Measurements from ENCODE around the gene CD9.
A peak's percentile ranks its signal among the peaks of the same experiment; 100 is the strongest.

The CD9 gene

DNA sequence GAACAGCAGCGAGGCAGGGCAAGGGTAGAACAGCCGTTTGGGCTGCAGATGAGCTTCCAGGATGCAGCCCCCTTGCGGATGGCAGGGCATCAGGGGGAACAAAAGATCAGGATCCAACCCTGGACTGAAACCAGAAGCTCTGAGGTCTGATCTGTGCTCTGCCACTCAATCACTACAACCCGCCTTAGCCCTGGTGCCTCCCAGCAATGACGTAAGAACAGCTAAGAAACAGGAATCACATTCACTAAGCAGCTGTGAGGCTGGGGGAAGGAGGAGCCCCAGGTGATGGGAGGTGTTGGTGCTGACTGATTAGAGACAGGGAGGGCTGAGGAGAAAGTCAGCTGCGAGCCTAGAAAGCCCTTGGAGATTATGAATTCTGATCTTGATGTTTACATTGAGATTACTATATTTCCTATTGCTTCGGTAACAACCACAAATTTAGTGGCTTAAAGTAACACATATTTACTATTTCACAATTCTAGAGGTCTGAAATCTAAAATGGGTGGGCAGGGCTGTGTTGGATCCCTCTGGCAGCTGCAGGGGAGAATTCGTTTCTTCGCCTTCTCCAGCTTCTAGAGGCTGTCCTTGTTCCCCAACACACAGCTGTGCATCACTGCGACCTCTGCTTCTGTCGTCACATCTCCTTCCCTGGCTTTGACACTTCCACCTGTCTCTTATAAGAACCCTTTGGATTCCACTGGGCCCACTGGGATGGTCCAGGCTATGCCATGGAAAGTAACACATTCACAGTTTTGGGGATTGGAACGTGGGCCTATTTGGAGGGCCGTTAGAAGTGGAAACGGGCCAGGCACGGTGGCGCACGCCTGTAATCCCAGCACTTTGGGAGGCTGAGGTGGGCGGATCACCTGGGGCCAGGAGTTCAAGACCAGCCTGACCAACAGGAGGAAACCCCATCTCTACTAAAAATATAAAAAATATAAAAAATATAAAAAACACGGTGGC, 6.1 kb upstream of the CD9 start (continued):
- TF ChIP-seq, protein P1, sequence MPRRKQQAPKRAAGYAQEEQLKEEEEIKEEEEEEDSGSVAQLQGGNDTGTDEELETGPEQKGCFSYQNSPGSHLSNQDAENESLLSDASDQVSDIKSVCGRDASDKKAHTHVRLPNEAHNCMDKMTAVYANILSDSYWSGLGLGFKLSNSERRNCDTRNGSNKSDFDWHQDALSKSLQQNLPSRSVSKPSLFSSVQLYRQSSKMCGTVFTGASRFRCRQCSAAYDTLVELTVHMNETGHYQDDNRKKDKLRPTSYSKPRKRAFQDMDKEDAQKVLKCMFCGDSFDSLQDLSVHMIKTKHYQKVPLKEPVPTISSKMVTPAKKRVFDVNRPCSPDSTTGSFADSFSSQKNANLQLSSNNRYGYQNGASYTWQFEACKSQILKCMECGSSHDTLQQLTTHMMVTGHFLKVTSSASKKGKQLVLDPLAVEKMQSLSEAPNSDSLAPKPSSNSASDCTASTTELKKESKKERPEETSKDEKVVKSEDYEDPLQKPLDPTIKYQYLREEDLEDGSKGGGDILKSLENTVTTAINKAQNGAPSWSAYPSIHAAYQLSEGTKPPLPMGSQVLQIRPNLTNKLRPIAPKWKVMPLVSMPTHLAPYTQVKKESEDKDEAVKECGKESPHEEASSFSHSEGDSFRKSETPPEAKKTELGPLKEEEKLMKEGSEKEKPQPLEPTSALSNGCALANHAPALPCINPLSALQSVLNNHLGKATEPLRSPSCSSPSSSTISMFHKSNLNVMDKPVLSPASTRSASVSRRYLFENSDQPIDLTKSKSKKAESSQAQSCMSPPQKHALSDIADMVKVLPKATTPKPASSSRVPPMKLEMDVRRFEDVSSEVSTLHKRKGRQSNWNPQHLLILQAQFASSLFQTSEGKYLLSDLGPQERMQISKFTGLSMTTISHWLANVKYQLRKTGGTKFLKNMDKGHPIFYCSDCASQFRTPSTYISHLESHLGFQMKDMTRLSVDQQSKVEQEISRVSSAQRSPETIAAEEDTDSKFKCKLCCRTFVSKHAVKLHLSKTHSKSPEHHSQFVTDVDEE (CRISPR knock-in tag; IDR thresholded peaks at IDR 0.05): no peak
- TF ChIP-seq ESRRG (CRISPR knock-in tag; IDR thresholded peaks at IDR 0.05): no peak
- no peak for TF ChIP-seq ZFP30 (CRISPR knock-in tag; IDR thresholded peaks at IDR 0.05)
- no peak for TF ChIP-seq POU6F1 (CRISPR knock-in tag; IDR thresholded peaks at IDR 0.05; ENCODE audit: borderline replicate concordance, low read depth)
- no peak for TF ChIP-seq CSDC2 (CRISPR knock-in tag; IDR thresholded peaks at IDR 0.05)
- no peak for TF ChIP-seq ZNF70 (CRISPR knock-in tag; IDR thresholded peaks at IDR 0.05)
- no peak for TF ChIP-seq PPARA (CRISPR knock-in tag; IDR thresholded peaks at IDR 0.05; ENCODE audit: borderline replicate concordance)
- TF ChIP-seq, protein P2, sequence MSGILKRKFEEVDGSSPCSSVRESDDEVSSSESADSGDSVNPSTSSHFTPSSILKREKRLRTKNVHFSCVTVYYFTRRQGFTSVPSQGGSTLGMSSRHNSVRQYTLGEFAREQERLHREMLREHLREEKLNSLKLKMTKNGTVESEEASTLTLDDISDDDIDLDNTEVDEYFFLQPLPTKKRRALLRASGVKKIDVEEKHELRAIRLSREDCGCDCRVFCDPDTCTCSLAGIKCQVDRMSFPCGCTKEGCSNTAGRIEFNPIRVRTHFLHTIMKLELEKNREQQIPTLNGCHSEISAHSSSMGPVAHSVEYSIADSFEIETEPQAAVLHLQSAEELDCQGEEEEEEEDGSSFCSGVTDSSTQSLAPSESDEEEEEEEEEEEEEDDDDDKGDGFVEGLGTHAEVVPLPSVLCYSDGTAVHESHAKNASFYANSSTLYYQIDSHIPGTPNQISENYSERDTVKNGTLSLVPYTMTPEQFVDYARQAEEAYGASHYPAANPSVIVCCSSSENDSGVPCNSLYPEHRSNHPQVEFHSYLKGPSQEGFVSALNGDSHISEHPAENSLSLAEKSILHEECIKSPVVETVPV (CRISPR knock-in tag; IDR thresholded peaks at IDR 0.05): no peak

DNA sequence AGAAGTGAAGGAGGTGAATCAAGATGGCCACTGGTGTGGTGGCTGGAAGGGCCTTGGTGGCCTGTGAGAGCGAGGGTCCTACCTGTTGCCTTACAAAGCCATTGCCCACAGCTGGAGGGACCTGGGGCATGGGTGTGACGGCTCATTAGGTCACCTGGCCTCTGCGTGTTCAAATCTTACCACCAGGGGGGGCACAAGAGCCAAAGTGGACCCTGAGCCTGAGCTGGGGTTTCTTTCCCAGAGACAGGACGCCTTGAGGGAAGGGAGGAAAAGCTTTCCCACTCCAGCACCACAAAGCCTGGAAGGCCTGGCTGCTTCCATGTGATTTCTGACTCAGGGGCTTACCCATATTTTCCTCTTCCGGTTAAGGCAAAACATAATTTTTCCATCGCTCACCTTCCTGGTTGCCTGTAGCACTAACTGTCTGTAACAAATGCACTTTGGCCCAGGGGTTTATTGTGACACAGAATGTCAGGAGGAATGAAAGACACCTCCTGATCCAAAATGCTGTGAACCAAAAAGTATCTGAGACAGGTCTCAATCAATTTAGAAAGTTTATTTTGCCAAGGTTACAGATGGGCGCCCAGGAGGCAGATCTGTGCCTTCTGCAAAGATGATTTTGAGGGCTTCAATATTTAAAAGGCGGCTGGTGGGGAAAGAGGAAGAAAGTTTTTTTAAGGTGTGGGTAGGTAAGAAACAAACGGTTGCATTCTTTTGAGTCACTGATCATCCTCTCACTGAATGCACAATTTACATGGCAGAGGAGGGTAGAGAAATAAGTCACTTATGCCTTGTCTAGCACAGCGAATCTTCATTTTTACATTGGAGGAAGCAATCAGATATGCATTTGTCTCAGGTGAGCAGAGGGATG, 4.3 kb upstream of the CD9 start:
- no peak for TF ChIP-seq ARNTL (CRISPR knock-in tag; IDR thresholded peaks at IDR 0.05; ENCODE audit: borderline replicate concordance, low read depth)
- no peak for TF ChIP-seq ZFP3 (CRISPR knock-in tag; IDR thresholded peaks at IDR 0.05)
- no peak for TF ChIP-seq CSDC2 (CRISPR knock-in tag; IDR thresholded peaks at IDR 0.05)
- TF ChIP-seq ZNF565 (CRISPR knock-in tag; conservative IDR thresholded peaks at IDR 0.05; ENCODE audit: low read depth): no peak
- TF ChIP-seq, protein P3, sequence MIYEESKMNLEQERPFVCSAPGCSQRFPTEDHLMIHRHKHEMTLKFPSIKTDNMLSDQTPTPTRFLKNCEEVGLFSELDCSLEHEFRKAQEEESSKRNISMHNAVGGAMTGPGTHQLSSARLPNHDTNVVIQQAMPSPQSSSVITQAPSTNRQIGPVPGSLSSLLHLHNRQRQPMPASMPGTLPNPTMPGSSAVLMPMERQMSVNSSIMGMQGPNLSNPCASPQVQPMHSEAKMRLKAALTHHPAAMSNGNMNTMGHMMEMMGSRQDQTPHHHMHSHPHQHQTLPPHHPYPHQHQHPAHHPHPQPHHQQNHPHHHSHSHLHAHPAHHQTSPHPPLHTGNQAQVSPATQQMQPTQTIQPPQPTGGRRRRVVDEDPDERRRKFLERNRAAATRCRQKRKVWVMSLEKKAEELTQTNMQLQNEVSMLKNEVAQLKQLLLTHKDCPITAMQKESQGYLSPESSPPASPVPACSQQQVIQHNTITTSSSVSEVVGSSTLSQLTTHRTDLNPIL (CRISPR knock-in tag; IDR thresholded peaks at IDR 0.05; ENCODE audit: low read depth): no peak
- TF ChIP-seq, protein P2 (CRISPR knock-in tag; IDR thresholded peaks at IDR 0.05): no peak
- no peak for TF ChIP-seq ZFP30 (CRISPR knock-in tag; IDR thresholded peaks at IDR 0.05)
- TF ChIP-seq RARB (CRISPR knock-in tag; IDR thresholded peaks at IDR 0.05): no peak
- TF ChIP-seq ESRRG (CRISPR knock-in tag; IDR thresholded peaks at IDR 0.05): no peak
- no peak for TF ChIP-seq TOX (CRISPR knock-in tag; IDR thresholded peaks at IDR 0.05; ENCODE audit: borderline replicate concordance)
- TF ChIP-seq, protein P1 (CRISPR knock-in tag; IDR thresholded peaks at IDR 0.05): no peak
- TF ChIP-seq BACH2 (CRISPR knock-in tag; IDR thresholded peaks at IDR 0.05; ENCODE audit: borderline replicate concordance): no peak
- TF ChIP-seq GLIS3 (CRISPR knock-in tag; IDR thresholded peaks at IDR 0.05): no peak
- no peak for TF ChIP-seq ZNF70 (CRISPR knock-in tag; IDR thresholded peaks at IDR 0.05)
- ATAC-seq: peak; percentile 94

All from SK-N-SH treated with all-trans-retinoic acid at 6 μM for 48 hours (cell line).